ENCODE results near the gene ATP1A1. TPM values are rescaled to one million over a fixed set of nuclear protein-coding genes. Genes with fewer than 3 reads are reported as not detected.

ATP1A1 gene
- polyA plus RNA-seq, 3 donors = 32.3 to 135 (median 32.7) TPM

GRCh38 chr1:116379674-116380498 lies 6.8 kb downstream of the ATP1A1 start:
- no peak overlapping the region for H3K9ac ChIP-seq (ENCODE audit: insufficient read depth, low read length, poor library complexity, severe bottlenecking)
- WGBS (ENCODE audit: insufficient coverage) = 80% methylated on average over 1 of the region's 6 CpGs

More at GRCh38 chr1:116379674-116380498, 6.8 kb downstream of the ATP1A1 start:
- Histone ChIP-seq H3K4me2 (replicated peaks; ENCODE audit: extremely low read depth, low read length, poor library complexity, severe bottlenecking) (peak overlapping the region; percentile 44), H3K36me3 (replicated peaks in 1 of 2; ENCODE audit: control insufficient read depth in 1 of 2, insufficient read depth in 2 of 2, low read length in 2 of 2) (peaks cover 9 to 13% of the 10 kb centered on the region in 2 donors), H3K9me3 (replicated peaks in 1 of 2; ENCODE audit: control insufficient read depth in 1 of 2, insufficient read depth in 1 of 2, low read length in 2 of 2) (no peaks in the 10 kb centered on the region), H4K20me1 (ENCODE audit: insufficient read depth, low read length) (peaks cover 59% of the 10 kb centered on the region), H2AFZ (ENCODE audit: insufficient read depth, low read depth, low read length, poor library complexity, severe bottlenecking) (no peak overlapping the region), H3K27me3 (ENCODE audit: control insufficient read depth in 2 of 2, insufficient read depth in 2 of 2, low read length in 2 of 2) (no peaks in the 10 kb centered on the region), H3K79me2 (ENCODE audit: insufficient read depth, low read length) (peaks cover 88% of the 10 kb centered on the region), H3K27ac (ENCODE audit: low read depth in 1 of 2, low read length in 2 of 2) (peak overlapping the region; percentile 46 to 97), H3K4me1 (ENCODE audit: control insufficient read depth in 1 of 2, insufficient read depth in 2 of 2, low read length in 2 of 2) (peaks cover 68 to 71% of the 10 kb centered on the region in 2 donors), H3K4me3 (replicated peaks in 1 of 3; ENCODE audit: low read depth in 2 of 3, low read length in 3 of 3) (peak overlapping the region in 1 of 3 experiments; percentile 33)
- Mint-ChIP-seq H3K9me3 (peaks cover 0 to 2% (median 0%) of the 10 kb centered on the region in 7 donors), H3K27me3 (ENCODE audit: low read depth in 3 of 3) (no peaks in the 10 kb centered on the region), H3K4me3 (peak overlapping the region in 1 of 2 donors; percentile 30), H3K36me3 (peaks cover 24 to 33% of the 10 kb centered on the region in 2 donors), H3K27ac (peak overlapping the region; percentile 91 to 98 (median 97)), H3K4me1 (peaks cover 77% of the 10 kb centered on the region)
- intact Hi-C loops (cut with micrococcal nuclease) = loop anchor here in 1 of 2 donors (10.0 kb wide), 3 partner anchors 115 to 615 kb away; no protein-coding TSS in a partner anchor
- TF ChIP-seq CTCF (IDR thresholded peaks at IDR 0.05) = no peak
- DNase-seq = peak in 1 of 3 donors; percentile 26

Data from CD14-positive monocyte (primary cell).